ENCODE data around the gene MORC4.

DNA sequence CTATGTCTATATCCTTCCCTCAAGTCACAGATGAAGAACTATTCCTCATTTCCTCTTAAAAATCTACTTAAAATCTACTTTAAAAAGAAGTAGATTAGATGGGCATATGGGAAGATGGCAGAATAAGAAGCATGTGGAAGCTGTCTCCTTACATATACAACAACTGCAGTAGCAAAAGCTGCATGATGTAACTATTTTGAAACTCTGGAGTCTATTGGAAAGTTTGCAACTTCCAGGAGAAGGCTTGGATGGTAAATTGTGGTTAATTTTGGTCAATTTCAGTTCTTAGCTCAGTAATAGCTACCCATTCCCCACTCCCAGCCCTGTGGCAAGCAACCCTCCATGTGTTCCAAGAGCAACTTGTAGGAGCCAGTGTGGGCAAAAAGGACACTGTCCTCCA lies 36.9 kb downstream of the MORC4 start:
- TF ChIP-seq, protein P1, sequence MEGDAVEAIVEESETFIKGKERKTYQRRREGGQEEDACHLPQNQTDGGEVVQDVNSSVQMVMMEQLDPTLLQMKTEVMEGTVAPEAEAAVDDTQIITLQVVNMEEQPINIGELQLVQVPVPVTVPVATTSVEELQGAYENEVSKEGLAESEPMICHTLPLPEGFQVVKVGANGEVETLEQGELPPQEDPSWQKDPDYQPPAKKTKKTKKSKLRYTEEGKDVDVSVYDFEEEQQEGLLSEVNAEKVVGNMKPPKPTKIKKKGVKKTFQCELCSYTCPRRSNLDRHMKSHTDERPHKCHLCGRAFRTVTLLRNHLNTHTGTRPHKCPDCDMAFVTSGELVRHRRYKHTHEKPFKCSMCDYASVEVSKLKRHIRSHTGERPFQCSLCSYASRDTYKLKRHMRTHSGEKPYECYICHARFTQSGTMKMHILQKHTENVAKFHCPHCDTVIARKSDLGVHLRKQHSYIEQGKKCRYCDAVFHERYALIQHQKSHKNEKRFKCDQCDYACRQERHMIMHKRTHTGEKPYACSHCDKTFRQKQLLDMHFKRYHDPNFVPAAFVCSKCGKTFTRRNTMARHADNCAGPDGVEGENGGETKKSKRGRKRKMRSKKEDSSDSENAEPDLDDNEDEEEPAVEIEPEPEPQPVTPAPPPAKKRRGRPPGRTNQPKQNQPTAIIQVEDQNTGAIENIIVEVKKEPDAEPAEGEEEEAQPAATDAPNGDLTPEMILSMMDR (IDR thresholded peaks at IDR 0.05; ENCODE audit: borderline replicate concordance, extremely low read depth, low read length, poor library complexity, severe bottlenecking) = no peak
- no peak for TF ChIP-seq EZH2 (IDR thresholded peaks at IDR 0.05; ENCODE audit: borderline replicate concordance, low read depth, low read length, severe bottlenecking)

Data from DND-41 (cell line).